SK-N-SH (cell line): ENCODE results near the gene TXNDC16. TPM values are rescaled to one million over a fixed set of nuclear protein-coding genes. Genes with fewer than 3 reads are reported as not detected.

ENCODE experiments used
- CTCF ChIA-PET: fragments of 300-600, 350-600 bp; formaldehyde crosslinking; extraction: SDS; loops from one replicate; lab custom pipeline; 2021; lab: Yijun Ruan, JAX
- POLR2A ChIA-PET: fragments of 350-600 bp; sonication (Branson Sonifier 250); formaldehyde crosslinking; extraction: SDS; loops from one replicate; lab custom pipeline; 2020; ENCODE audit warnings: antibody characterized with exemption, inconsistent platforms; lab: Yijun Ruan, JAX
- DNase-seq: peaks from one replicate; pipeline ENCODE4 v3.0.0; 2012
- H2AFZ ChIP-seq: fragments of 200-600 bp; sonication (generic); 2 replicates; pipeline ENCODE4 v1.8.1; 2016; ENCODE audit warnings: antibody characterized with exemption, mild to moderate bottlenecking, low read depth
- H3F3A ChIP-seq: fragments of 200-600 bp; sonication (generic); replicated peaks from 2 replicates; pipeline ENCODE3; 2016; ENCODE audit warnings: antibody characterized with exemption, mild to moderate bottlenecking; ENCODE audit not compliant: insufficient read depth
- H3K27ac ChIP-seq, 2 experiments: fragments of 200-500 bp in 1 of 2; fragments of 200-600 bp in 1 of 2; sonication (Bioruptor generic) in 1 of 2; sonication (generic), shearing (Covaris generic) in 1 of 2; 2 replicates each; pipeline versions ENCODE4 v1.5.1 to v1.6.1; 2014 to 2016; ENCODE audit warnings: low read depth in 2 of 2, inconsistent platforms in 1 of 2, low read length in 1 of 2, mild to moderate bottlenecking in 1 of 2, mixed read lengths in 1 of 2
- H3K27me3 ChIP-seq: fragments of 200-600 bp; sonication (generic), shearing (Covaris generic); 2 replicates; pipeline ENCODE4 v1.6.1; 2016; ENCODE audit warnings: mixed run types; ENCODE audit not compliant: insufficient read depth
- H3K36me3 ChIP-seq, 2 experiments: fragments of 200-500 bp in 1 of 2; fragments of 200-600 bp in 1 of 2; sonication (Bioruptor generic) in 1 of 2; sonication (generic) in 1 of 2; replicated peaks in 1 of 2; 2 replicates each; pipeline versions ENCODE3 to v1.5.1; 2014 to 2016; ENCODE audit warnings: low read length in 1 of 2, mild to moderate bottlenecking in 1 of 2; ENCODE audit not compliant: insufficient read depth in 2 of 2, control insufficient read depth in 1 of 2
- H3K4me1 ChIP-seq, 2 experiments: fragments of 200-500 bp in 1 of 2; fragments of 200-600 bp in 1 of 2; sonication (Bioruptor generic) in 1 of 2; sonication (generic), shearing (Covaris generic) in 1 of 2; 2 replicates each; pipeline versions ENCODE4 v1.5.1 to v1.6.1; 2014 to 2016; ENCODE audit warnings: low read depth in 1 of 2, low read length in 1 of 2, mixed run types in 1 of 2; ENCODE audit not compliant: insufficient read depth in 2 of 2, control insufficient read depth in 1 of 2
- H3K4me2 ChIP-seq: fragments of 200-600 bp; sonication (generic), shearing (Covaris generic); 2 replicates; pipeline ENCODE4 v1.6.1; 2017; ENCODE audit warnings: mixed run types
- H3K4me3 ChIP-seq, 2 experiments: fragments of 200-500 bp in 1 of 2; fragments of 200-600 bp in 1 of 2; sonication (Bioruptor generic) in 1 of 2; sonication (generic), shearing (Covaris generic) in 1 of 2; 2 replicates each; pipeline versions ENCODE4 v1.5.1 to v1.8.1; 2014 to 2016; ENCODE audit warnings: low read depth in 2 of 2, inconsistent platforms in 1 of 2, low read length in 1 of 2, mild to moderate bottlenecking in 1 of 2, mixed read lengths in 1 of 2, moderate library complexity in 1 of 2
- H3K79me2 ChIP-seq: fragments of 200-600 bp; sonication (generic); 2 replicates; pipeline ENCODE4 v1.8.1; 2017; ENCODE audit warnings: mild to moderate bottlenecking; ENCODE audit not compliant: insufficient read depth
- H3K9ac ChIP-seq: fragments of 200-600 bp; sonication (generic); 2 replicates; pipeline ENCODE4 v1.6.1; 2017; ENCODE audit warnings: mixed run types
- H3K9me2 ChIP-seq: fragments of 200-600 bp; sonication (generic); 2 replicates; pipeline ENCODE4 v1.6.1; 2017; ENCODE audit warnings: mixed run types
- H3K9me3 ChIP-seq: fragments of 200-600 bp; sonication (generic); 2 replicates; pipeline ENCODE4 v1.6.1; 2017; ENCODE audit warnings: mixed run types, mild to moderate bottlenecking, moderate library complexity
- H4K20me1 ChIP-seq: fragments of 200-600 bp; sonication (generic); 2 replicates; pipeline ENCODE4 v1.6.1; 2017; ENCODE audit warnings: mild to moderate bottlenecking, mixed run types; ENCODE audit not compliant: insufficient read depth
- CHD2 ChIP-seq: fragments of 150-350 bp; IDR thresholded peaks from 2 replicates; pipeline ENCODE4 v1.6.1; 2018; ENCODE audit warnings: low read length; ENCODE audit not compliant: partially characterized antibody
- EP300 ChIP-seq, 2 experiments: IDR thresholded peaks; 2 replicates each; pipeline versions ENCODE4 v1.4.0 to v1.6.1; 2012; ENCODE audit warnings: borderline replicate concordance in 1 of 2, low read depth in 1 of 2, low read length in 1 of 2
- FOSL2 ChIP-seq: IDR thresholded peaks from 2 replicates; pipeline ENCODE4 v1.4.0; 2012; ENCODE audit warnings: low read depth, mild to moderate bottlenecking, moderate library complexity, borderline replicate concordance
- FOXJ3 ChIP-seq: sonication (generic); formaldehyde crosslinking; IDR thresholded peaks from 2 replicates; pipeline ENCODE4 v1.5.1; 2020; ENCODE audit warnings: mild to moderate bottlenecking, missing genetic modification reagents
- FOXM1 ChIP-seq: IDR thresholded peaks from 2 replicates; pipeline ENCODE4 v1.4.0; 2012; ENCODE audit warnings: low read depth, mild to moderate bottlenecking
- GABPA ChIP-seq: IDR thresholded peaks from 2 replicates; pipeline ENCODE4 v1.4.0; 2012; ENCODE audit warnings: low read depth, mild to moderate bottlenecking
- MEF2A ChIP-seq: IDR thresholded peaks from 2 replicates; pipeline ENCODE4 v1.4.0; 2012; ENCODE audit warnings: low read depth, borderline replicate concordance
- MXI1 ChIP-seq: IDR thresholded peaks from 2 replicates; pipeline ENCODE4 v1.6.1; 2012; ENCODE audit warnings: mild to moderate bottlenecking, low read depth, low read length, improper control_type of control experiment
- NFIC ChIP-seq: IDR thresholded peaks from 2 replicates; pipeline ENCODE4 v1.4.0; 2012; ENCODE audit warnings: borderline replicate concordance
- NRF1 ChIP-seq: IDR thresholded peaks from 2 replicates; pipeline ENCODE4 v1.6.1; 2012; ENCODE audit warnings: low read depth, mild to moderate bottlenecking, low read length
- POLR2AphosphoS5 ChIP-seq: IDR thresholded peaks from 2 replicates; pipeline ENCODE4 v1.6.1; 2012; ENCODE audit warnings: low read depth, low read length
- RAD21 ChIP-seq: IDR thresholded peaks from 2 replicates; pipeline ENCODE4 v1.6.1; 2012; ENCODE audit warnings: mild to moderate bottlenecking, low read length
- RCOR1 ChIP-seq: fragments of 150-350 bp; IDR thresholded peaks from 2 replicates; pipeline ENCODE4 v1.6.1; 2017; ENCODE audit warnings: antibody characterized with exemption, low read length
- RFX5 ChIP-seq: IDR thresholded peaks from 2 replicates; pipeline ENCODE4 v1.6.1; 2012; ENCODE audit warnings: mild to moderate bottlenecking, improper control_type of control experiment, low read length
- SIN3A ChIP-seq: IDR thresholded peaks from 2 replicates; pipeline ENCODE4 v1.6.1; 2012; ENCODE audit warnings: low read depth, mild to moderate bottlenecking, low read length, moderate library complexity, borderline replicate concordance
- SMC3 ChIP-seq: IDR thresholded peaks from 2 replicates; pipeline ENCODE4 v1.6.1; 2012; ENCODE audit warnings: low read depth, low read length, improper control_type of control experiment
- TAF1 ChIP-seq: IDR thresholded peaks from 2 replicates; pipeline ENCODE4 v1.6.1; 2012; ENCODE audit warnings: low read depth, mild to moderate bottlenecking, low read length, moderate library complexity, borderline replicate concordance
- TCF12 ChIP-seq: IDR thresholded peaks from 2 replicates; pipeline ENCODE4 v1.4.0; 2012
- WGBS: methylation state at CpG from one replicate; pipeline ENCODE4 v1.1.6; 2017; ENCODE audit warnings: low lambda C conversion rate; 5-methylcytosine and 5-hydroxymethylcytosine counted together
- polyA plus RNA-seq, 3 experiments: library from polyadenylated mRNA; depleted of rRNA; stranded (reverse); fragments of >200 nt; gene quantifications; 2 replicates each; pipeline ENCODE4 v1.2.3, GENCODE V29; 2012
- TF ChIP-seq, protein P1 (sequence below): fragments of 150-350 bp; IDR thresholded peaks from 2 replicates; pipeline ENCODE4 v1.6.1; 2016; ENCODE audit warnings: mild to moderate bottlenecking, low read depth, low read length
- TF ChIP-seq, protein P2 (sequence below): fragments of 150-350 bp; IDR thresholded peaks from 2 replicates; pipeline ENCODE4 v1.6.1; 2017; ENCODE audit warnings: antibody characterized with exemption, low read length, low read depth, borderline replicate concordance
- TF ChIP-seq, protein P3 (sequence below): fragments of 200-600 bp; sonication (generic); IDR thresholded peaks from 2 replicates; pipeline ENCODE4 v1.6.1; 2017; ENCODE audit warnings: antibody characterized with exemption, mild to moderate bottlenecking, moderate library complexity

Gene TXNDC16
- polyA plus RNA-seq, 1 of the 3 experiments (the other 2 are of a cell fraction), result 0.95 TPM

DNA sequence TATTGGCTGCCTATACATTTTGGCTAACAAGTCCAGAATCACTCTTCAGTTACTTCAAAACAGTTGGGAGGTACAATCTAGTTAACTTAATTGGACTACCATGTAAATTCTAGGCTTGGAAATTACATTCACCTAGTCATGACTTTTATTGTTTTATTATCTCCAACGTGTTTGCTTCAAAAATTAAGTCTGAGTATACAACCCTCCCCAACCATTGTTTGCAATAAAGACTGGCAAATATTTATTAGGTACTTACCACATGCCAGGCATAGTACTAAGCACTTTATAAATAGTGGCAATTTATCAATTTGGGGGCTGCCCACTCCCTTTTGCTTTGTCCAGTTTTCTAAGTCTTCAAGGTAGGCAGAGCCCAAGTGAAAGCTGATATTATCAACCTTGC lies 30.3 kb downstream of the TXNDC16 start:
- DNase-seq, result no peak
- H3K79me2 ChIP-seq, result no peaks in the 10 kb centered on the region
- H3K27ac ChIP-seq, result no peak overlapping the region
- ChIA-PET POLR2A (no interaction called here), CTCF (interaction anchor here (1.1 kb wide), 1 partner anchor 18 kb away, joined by 3 read pairs; no protein-coding TSS in a partner anchor)
- WGBS, result 58% methylated on average over 1 of the region's 1 CpG
- no peak overlapping the region for H3K4me2 ChIP-seq
- no peaks in the 10 kb centered on the region for H3K9me3 ChIP-seq
- no peaks in the 10 kb centered on the region for H4K20me1 ChIP-seq
- H2AFZ ChIP-seq, result no peak overlapping the region
- TF ChIP-seq SIN3A (no peak), TCF12 (no peak), NRF1 (no peak)
- no peak overlapping the region for H3K4me3 ChIP-seq
- H3K4me1 ChIP-seq, result no peaks in the 10 kb centered on the region
- H3K9ac ChIP-seq, result no peak overlapping the region
- H3F3A ChIP-seq, result no peaks in the 10 kb centered on the region
- H3K36me3 ChIP-seq, result no peaks in the 10 kb centered on the region
- no peaks in the 10 kb centered on the region for H3K9me2 ChIP-seq
- H3K27me3 ChIP-seq, result no peaks in the 10 kb centered on the region

DNA sequence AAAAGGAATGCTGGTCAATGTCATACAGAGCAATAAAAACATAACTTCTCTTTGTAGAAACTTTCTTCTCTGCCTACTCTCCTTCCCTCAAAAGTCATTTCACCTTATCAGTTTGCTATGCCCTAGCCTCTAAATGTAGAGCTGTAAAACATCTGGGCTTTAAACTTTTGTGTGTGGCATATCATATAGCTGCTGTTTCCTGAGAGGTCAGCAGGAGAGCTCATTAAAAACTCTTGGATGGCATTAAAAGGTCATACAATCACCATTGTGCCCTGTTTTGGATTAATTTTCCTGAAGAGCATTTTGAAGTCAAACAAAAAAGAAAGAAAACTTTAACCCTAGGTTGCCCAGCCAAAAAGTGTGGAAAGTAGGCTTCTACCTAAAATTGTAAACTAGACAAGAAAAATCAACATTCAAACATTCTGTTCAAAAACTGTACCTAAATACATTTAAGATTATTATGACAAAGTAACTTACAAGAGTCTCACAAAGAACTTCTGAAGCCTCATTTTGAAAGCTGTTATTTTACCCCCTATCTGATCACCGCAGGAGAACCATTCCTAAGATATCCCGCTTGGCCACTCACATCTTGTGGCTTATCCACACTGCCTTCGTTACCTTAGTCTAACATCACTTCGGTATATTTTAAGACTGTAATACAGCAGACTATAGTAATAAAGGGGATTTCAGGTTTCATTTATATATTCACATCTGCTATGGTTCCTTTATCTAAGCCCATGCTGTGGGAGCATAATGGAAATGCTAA lies 38.1 kb downstream of the TXNDC16 start:
- DNase-seq, result no peak
- peaks cover 0 to 7% of the 10 kb centered on the region in 2 experiments for H3K36me3 ChIP-seq
- POLR2A ChIA-PET, result no interaction called here
- WGBS, result 91% methylated on average over 4 of the region's 4 CpGs
- H3K9me3 ChIP-seq, result no peaks in the 10 kb centered on the region
- H3K9ac ChIP-seq, result no peak overlapping the region
- no peaks in the 10 kb centered on the region for H3K27me3 ChIP-seq
- H3K4me1 ChIP-seq, result no peaks in the 10 kb centered on the region
- H3K9me2 ChIP-seq, result no peaks in the 10 kb centered on the region
- H3K27ac ChIP-seq, result no peak overlapping the region
- TF ChIP-seq, protein P1, sequence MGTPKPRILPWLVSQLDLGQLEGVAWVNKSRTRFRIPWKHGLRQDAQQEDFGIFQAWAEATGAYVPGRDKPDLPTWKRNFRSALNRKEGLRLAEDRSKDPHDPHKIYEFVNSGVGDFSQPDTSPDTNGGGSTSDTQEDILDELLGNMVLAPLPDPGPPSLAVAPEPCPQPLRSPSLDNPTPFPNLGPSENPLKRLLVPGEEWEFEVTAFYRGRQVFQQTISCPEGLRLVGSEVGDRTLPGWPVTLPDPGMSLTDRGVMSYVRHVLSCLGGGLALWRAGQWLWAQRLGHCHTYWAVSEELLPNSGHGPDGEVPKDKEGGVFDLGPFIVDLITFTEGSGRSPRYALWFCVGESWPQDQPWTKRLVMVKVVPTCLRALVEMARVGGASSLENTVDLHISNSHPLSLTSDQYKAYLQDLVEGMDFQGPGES, result no peak
- TF ChIP-seq GABPA (no peak), CHD2 (no peak), POLR2AphosphoS5 (no peak), NFIC (no peak), FOXJ3 (CRISPR knock-in tag) (no peak), MXI1 (no peak), RAD21 (no peak), TAF1 (no peak), EP300 (IDR thresholded peaks at IDR 0.05; ENCODE audit: borderline replicate concordance in 1 of 2, low read depth in 1 of 2, low read length in 1 of 2) (no peak), RFX5 (no peak), RCOR1 (no peak), FOSL2 (no peak), SMC3 (no peak), FOXM1 (no peak), MEF2A (no peak)
- TF ChIP-seq, protein P2, sequence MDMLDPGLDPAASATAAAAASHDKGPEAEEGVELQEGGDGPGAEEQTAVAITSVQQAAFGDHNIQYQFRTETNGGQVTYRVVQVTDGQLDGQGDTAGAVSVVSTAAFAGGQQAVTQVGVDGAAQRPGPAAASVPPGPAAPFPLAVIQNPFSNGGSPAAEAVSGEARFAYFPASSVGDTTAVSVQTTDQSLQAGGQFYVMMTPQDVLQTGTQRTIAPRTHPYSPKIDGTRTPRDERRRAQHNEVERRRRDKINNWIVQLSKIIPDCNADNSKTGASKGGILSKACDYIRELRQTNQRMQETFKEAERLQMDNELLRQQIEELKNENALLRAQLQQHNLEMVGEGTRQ, result no peak
- TF ChIP-seq, protein P3, sequence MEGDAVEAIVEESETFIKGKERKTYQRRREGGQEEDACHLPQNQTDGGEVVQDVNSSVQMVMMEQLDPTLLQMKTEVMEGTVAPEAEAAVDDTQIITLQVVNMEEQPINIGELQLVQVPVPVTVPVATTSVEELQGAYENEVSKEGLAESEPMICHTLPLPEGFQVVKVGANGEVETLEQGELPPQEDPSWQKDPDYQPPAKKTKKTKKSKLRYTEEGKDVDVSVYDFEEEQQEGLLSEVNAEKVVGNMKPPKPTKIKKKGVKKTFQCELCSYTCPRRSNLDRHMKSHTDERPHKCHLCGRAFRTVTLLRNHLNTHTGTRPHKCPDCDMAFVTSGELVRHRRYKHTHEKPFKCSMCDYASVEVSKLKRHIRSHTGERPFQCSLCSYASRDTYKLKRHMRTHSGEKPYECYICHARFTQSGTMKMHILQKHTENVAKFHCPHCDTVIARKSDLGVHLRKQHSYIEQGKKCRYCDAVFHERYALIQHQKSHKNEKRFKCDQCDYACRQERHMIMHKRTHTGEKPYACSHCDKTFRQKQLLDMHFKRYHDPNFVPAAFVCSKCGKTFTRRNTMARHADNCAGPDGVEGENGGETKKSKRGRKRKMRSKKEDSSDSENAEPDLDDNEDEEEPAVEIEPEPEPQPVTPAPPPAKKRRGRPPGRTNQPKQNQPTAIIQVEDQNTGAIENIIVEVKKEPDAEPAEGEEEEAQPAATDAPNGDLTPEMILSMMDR, result no peak
- no peak overlapping the region for H3K4me2 ChIP-seq
- CTCF ChIA-PET, result interaction anchor here (0.6 kb wide), 1 partner anchor 52 kb away, joined by 3 read pairs; no protein-coding TSS in a partner anchor
- no peaks in the 10 kb centered on the region for H3F3A ChIP-seq
- no peak overlapping the region for H2AFZ ChIP-seq
- no peaks in the 10 kb centered on the region for H3K79me2 ChIP-seq
- no peaks in the 10 kb centered on the region for H4K20me1 ChIP-seq
- H3K4me3 ChIP-seq, result no peak overlapping the region
